COLO829 (cell line): ENCODE measurements around the gene ISOC1.

Source experiments
- DNase-seq: peaks from one replicate; pipeline ENCODE4 v3.0.0; 2012; ENCODE audit warnings: low spot score

The ISOC1 gene

GRCh38 chr5:129125819-129126218 is 31.3 kb downstream of the ISOC1 start:
- no peak for DNase-seq

- no peak for DNase-seq
Measured at GRCh38 chr5:129133553-129133952, 39.0 kb downstream of the ISOC1 start.

GRCh38 chr5:129135633-129136032 is 41.1 kb downstream of the ISOC1 start:
- DNase-seq: no peak

- DNase-seq: no peak
Measured at GRCh38 chr5:129137637-129138036, 43.1 kb downstream of the ISOC1 start.

- no peak for DNase-seq
Measured at GRCh38 chr5:129141078-129141477, 46.5 kb downstream of the ISOC1 start.

GRCh38 chr5:129141696-129142095 is 47.1 kb downstream of the ISOC1 start:
- no peak for DNase-seq

GRCh38 chr5:129155876-129156275 is 61.3 kb downstream of the ISOC1 start:
- DNase-seq: no peak

- DNase-seq: no peak
Measured at GRCh38 chr5:129161830-129162229, 67.3 kb downstream of the ISOC1 start.
